ENCODE measurements around the gene STBD1. TPM values are rescaled to one million over a fixed set of nuclear protein-coding genes. Genes with fewer than 3 reads are reported as not detected.
"Not testable (repeated sequence)": the region's sequence is repeated elsewhere in the genome, so short reads cannot be mapped to it uniquely, and the experiment has no call there.

The STBD1 gene
- total RNA-seq, 1 experiment from 2014 or later: 4.9 TPM

- H3K36me3 ChIP-seq (ENCODE audit: control insufficient read depth, insufficient read depth, low read length): no peaks in the 10 kb centered on the region
- no peak for ATAC-seq
- no peak for TF ChIP-seq CTCF (IDR thresholded peaks at IDR 0.05)
Observed at GRCh38 chr4:76280488-76281441, 25.8 kb upstream of the STBD1 start.

GRCh38 chr4:76281594-76281993, 24.9 kb upstream of the STBD1 start:
- H3K9me3 ChIP-seq (ENCODE audit: control insufficient read depth, insufficient read depth, low read depth, low read length); CTCF ChIA-PET; DNase-seq (ENCODE audit: low read depth, low spot score); in situ Hi-C loops (cut with HindIII; ENCODE audit: low pct_unique_long_range_greater_than_20kb, low sequenced_read_pairs); H3K27me3 ChIP-seq (ENCODE audit: control insufficient read depth, insufficient read depth, low read length); POLR2A ChIA-PET; H3K4me3 ChIP-seq (ENCODE audit: low read depth in 2 of 2, low read length in 2 of 2); intact Hi-C loops (cut with micrococcal nuclease; ENCODE audit: unreplicated experiment); ATAC-seq; H3K27ac ChIP-seq (ENCODE audit: low read length); H3K36me3 ChIP-seq (ENCODE audit: control insufficient read depth, insufficient read depth, low read length); H3K4me1 ChIP-seq (ENCODE audit: control insufficient read depth, insufficient read depth, low read length); BruUV-seq (replicated peaks): not testable (repeated sequence)

More at GRCh38 chr4:76280488-76281441, 25.8 kb upstream of the STBD1 start:
- H3K4me1 ChIP-seq (ENCODE audit: control insufficient read depth, insufficient read depth, low read length): no peaks in the 10 kb centered on the region
- H3K27ac ChIP-seq (ENCODE audit: low read length): no peak overlapping the region
- ChIA-PET CTCF (no interaction called here), POLR2A (no interaction called here)
- in situ Hi-C loops (cut with HindIII; ENCODE audit: low pct_unique_long_range_greater_than_20kb, low sequenced_read_pairs): no loop called here
- no peak overlapping the region for H3K4me3 ChIP-seq (ENCODE audit: low read depth in 2 of 2, low read length in 2 of 2)
- H3K27me3 ChIP-seq (ENCODE audit: control insufficient read depth, insufficient read depth, low read length): no peaks in the 10 kb centered on the region
- H3K9me3 ChIP-seq (ENCODE audit: control insufficient read depth, insufficient read depth, low read depth, low read length): no peaks in the 10 kb centered on the region
- intact Hi-C loops (cut with micrococcal nuclease; ENCODE audit: unreplicated experiment): no loop called here
- no peak for DNase-seq (ENCODE audit: low read depth, low spot score)
- no TSS peak for BruUV-seq (replicated peaks)

GRCh38 chr4:76282941-76283689, 23.4 kb upstream of the STBD1 start:
- intact Hi-C loops (cut with micrococcal nuclease; ENCODE audit: unreplicated experiment) (no loop called here), in situ Hi-C loops (cut with HindIII; ENCODE audit: low pct_unique_long_range_greater_than_20kb, low sequenced_read_pairs) (no loop called here)
- Histone ChIP-seq H3K27me3 (ENCODE audit: control insufficient read depth, insufficient read depth, low read length) (no peaks in the 10 kb centered on the region), H3K9me3 (ENCODE audit: control insufficient read depth, insufficient read depth, low read depth, low read length) (no peaks in the 10 kb centered on the region), H3K4me1 (ENCODE audit: control insufficient read depth, insufficient read depth, low read length) (no peaks in the 10 kb centered on the region), H3K4me3 (ENCODE audit: low read depth in 2 of 2, low read length in 2 of 2) (no peak overlapping the region), H3K27ac (ENCODE audit: low read length) (no peak overlapping the region), H3K36me3 (ENCODE audit: control insufficient read depth, insufficient read depth, low read length) (no peaks in the 10 kb centered on the region)
- TF ChIP-seq POLR2AphosphoS5 (IDR thresholded peaks at IDR 0.05; ENCODE audit: low read depth, low read length): no peak
- TF ChIP-seq SIN3A (IDR thresholded peaks at IDR 0.05; ENCODE audit: borderline replicate concordance, insufficient read depth, low read depth, low read length): no peak
- no peak for TF ChIP-seq REST (IDR thresholded peaks at IDR 0.05; ENCODE audit: insufficient read depth in 1 of 2, low read depth in 2 of 2, low read length in 1 of 2)
- TF ChIP-seq CTCF (IDR thresholded peaks at IDR 0.05): no peak
- TF ChIP-seq TCF7L2 (IDR thresholded peaks at IDR 0.05; ENCODE audit: low read depth, low read length): no peak
- BruUV-seq (replicated peaks): no TSS peak
- DNase-seq (ENCODE audit: low read depth, low spot score) (no peak), ATAC-seq (no peak)
- POLR2A ChIA-PET: no interaction called here
- CTCF ChIA-PET: no interaction called here

Data from Panc1 (cell line).